Smooth muscle cell (in vitro differentiated cells): ENCODE results near the gene CCL15. TPM values are rescaled to one million over a fixed set of nuclear protein-coding genes. Genes with fewer than 3 reads are reported as not detected.
"Not testable (repeated sequence)": the region's sequence is repeated elsewhere in the genome, so short reads cannot be mapped to it uniquely, and the experiment has no call there.

Experiments used
- DNase-seq: peaks from one replicate; lab custom pipeline; 2025; ENCODE audit not compliant: unreplicated experiment; lab: John Stamatoyannopoulos, UW
- H2AFZ ChIP-seq: fragments of 200-600 bp; sonication (generic); 2 replicates; pipeline ENCODE4 v1.6.0; 2016; ENCODE audit warnings: antibody characterized with exemption, low read depth, mild to moderate bottlenecking
- H3F3A ChIP-seq: fragments of 200-600 bp; sonication (generic); 2 replicates; pipeline ENCODE4 v1.6.0; 2017; ENCODE audit warnings: antibody characterized with exemption, low read depth
- H3K27ac ChIP-seq: fragments of 200-600 bp; sonication (generic); 2 replicates; pipeline ENCODE4 v1.5.1; 2016; ENCODE audit warnings: low read depth, mild to moderate bottlenecking
- H3K27me3 ChIP-seq: fragments of 200-600 bp; sonication (generic); 2 replicates; pipeline ENCODE4 v1.6.1; 2016; ENCODE audit warnings: low read depth, mild to moderate bottlenecking
- H3K36me3 ChIP-seq: fragments of 200-600 bp; sonication (generic); 2 replicates; pipeline ENCODE4 v1.5.1; 2016; ENCODE audit warnings: low read depth
- H3K4me1 ChIP-seq: fragments of 200-600 bp; sonication (generic); 2 replicates; pipeline ENCODE4 v1.5.1; 2016; ENCODE audit warnings: low read depth
- H3K4me2 ChIP-seq: fragments of 200-600 bp; sonication (generic); 2 replicates; pipeline ENCODE4 v1.6.0; 2016; ENCODE audit warnings: mild to moderate bottlenecking
- H3K4me3 ChIP-seq: fragments of 200-600 bp; sonication (generic); 2 replicates; pipeline ENCODE4 v1.5.1; 2016; ENCODE audit warnings: mild to moderate bottlenecking
- H3K79me2 ChIP-seq: fragments of 200-600 bp; sonication (generic); 2 replicates; pipeline ENCODE4 v1.6.0; 2016; ENCODE audit warnings: low read depth, mild to moderate bottlenecking
- H3K9ac ChIP-seq: fragments of 200-600 bp; sonication (generic); 2 replicates; pipeline ENCODE4 v1.6.0; 2016; ENCODE audit warnings: low read depth
- H3K9me3 ChIP-seq: fragments of 200-600 bp; sonication (generic); replicated peaks from 2 replicates; pipeline ENCODE4 v1.5.1; 2016; ENCODE audit warnings: low read depth
- H4K20me1 ChIP-seq: fragments of 200-600 bp; sonication (generic); 2 replicates; pipeline ENCODE4 v1.6.0; 2016; ENCODE audit warnings: low read depth
- CTCF ChIP-seq: fragments of 200-600 bp; sonication (generic); IDR thresholded peaks from 2 replicates; pipeline ENCODE4 v1.5.1; 2017; ENCODE audit warnings: borderline replicate concordance, mild to moderate bottlenecking, antibody characterized with exemption; ENCODE audit not compliant: insufficient read depth, poor library complexity, severe bottlenecking
- WGBS: methylation state at CpG from one replicate; pipeline ENCODE4 v1.1.7; 2016; ENCODE audit warnings: low lambda C conversion rate; 5-methylcytosine and 5-hydroxymethylcytosine counted together
- polyA plus RNA-seq: library from polyadenylated mRNA; unstranded; fragments of >200 nt; fragmentation: Nextera tagmentation; extraction: Ambion mirVana; gene quantifications from 2 replicates; pipeline ENCODE4 v1.2.1, GENCODE V29; 2016
- total RNA-seq: library from RNA; depleted of rRNA; stranded (reverse); fragments of >200 nt; gene quantifications from 2 replicates; pipeline ENCODE4 v1.2.3, GENCODE V29; 2014

CCL15 gene
- total and polyA plus RNA-seq, 2 experiments from 2014 or later = not detected

GRCh38 chr17:35998018-35998545 lies 3.3 kb downstream of the CCL15 start:
- no peak for TF ChIP-seq CTCF
- 88% methylated on average over 11 of the region's 11 CpGs for WGBS

GRCh38 chr17:35995346-35995745 lies 6.0 kb downstream of the CCL15 start:
- H3K4me2 ChIP-seq, H3K9me3 ChIP-seq, H3K9ac ChIP-seq, H3K27ac ChIP-seq, H3F3A ChIP-seq, H3K36me3 ChIP-seq, H4K20me1 ChIP-seq, H3K79me2 ChIP-seq, H2AFZ ChIP-seq, H3K4me3 ChIP-seq, DNase-seq, H3K4me1 ChIP-seq: not testable (repeated sequence)
- H3K27me3 ChIP-seq = peaks cover 13% of the 10 kb centered on the region
- WGBS = 70% methylated on average over 2 of the region's 2 CpGs

More at GRCh38 chr17:35998018-35998545, 3.3 kb downstream of the CCL15 start:
- Histone ChIP-seq H3K4me3 (no peak overlapping the region), H3K9ac (no peak overlapping the region), H3K4me1 (no peaks in the 10 kb centered on the region), H3K9me3 (no peaks in the 10 kb centered on the region), H2AFZ (no peak overlapping the region), H3K36me3 (no peaks in the 10 kb centered on the region), H4K20me1 (no peaks in the 10 kb centered on the region), H3K27me3 (peaks cover 13% of the 10 kb centered on the region), H3K79me2 (no peaks in the 10 kb centered on the region), H3K4me2 (no peak overlapping the region), H3K27ac (no peak overlapping the region), H3F3A (no peaks in the 10 kb centered on the region)
- no peak for DNase-seq

GRCh38 chr17:35991075-35991474 lies 10.3 kb downstream of the CCL15 start:
- Histone ChIP-seq H3F3A (no peaks in the 10 kb centered on the region), H3K79me2 (no peaks in the 10 kb centered on the region), H3K4me3 (no peak overlapping the region), H3K4me1 (no peaks in the 10 kb centered on the region), H3K27me3 (no peaks in the 10 kb centered on the region), H3K36me3 (no peaks in the 10 kb centered on the region), H3K4me2 (no peak overlapping the region), H3K9ac (no peak overlapping the region), H4K20me1 (no peaks in the 10 kb centered on the region), H3K9me3 (no peaks in the 10 kb centered on the region), H3K27ac (no peak overlapping the region), H2AFZ (no peak overlapping the region)
- DNase-seq = no peak
- no peak for TF ChIP-seq CTCF
- 88% methylated on average over 2 of the region's 2 CpGs for WGBS

- Histone ChIP-seq H3K4me3 (no peak overlapping the region), H3K27me3 (no peaks in the 10 kb centered on the region), H3K4me2 (no peak overlapping the region), H3K36me3 (no peaks in the 10 kb centered on the region), H3K9me3 (no peaks in the 10 kb centered on the region), H3K9ac (no peak overlapping the region), H4K20me1 (no peaks in the 10 kb centered on the region), H3F3A (no peaks in the 10 kb centered on the region), H3K27ac (no peak overlapping the region), H3K79me2 (no peaks in the 10 kb centered on the region), H3K4me1 (no peaks in the 10 kb centered on the region), H2AFZ (no peak overlapping the region)
- TF ChIP-seq CTCF = no peak
- DNase-seq = no peak
Measured at GRCh38 chr17:35988164-35988563, 13.2 kb downstream of the CCL15 start.
